Rectal smooth muscle tissue (tissue), 1 donor: ENCODE measurements around the gene CFC1.
"Not testable (repeated sequence)": the region's sequence is repeated elsewhere in the genome, so short reads cannot be mapped to it uniquely, and the experiment has no call there.

Experiments
- H3K27ac ChIP-seq: one replicate; pipeline ENCODE4 v1.7.0; 2013; ENCODE audit warnings: low read depth, low read length, inconsistent platforms
- H3K27me3 ChIP-seq: one replicate; pipeline ENCODE4 v1.7.0; 2013; ENCODE audit warnings: low read length; ENCODE audit not compliant: control insufficient read depth, insufficient read depth
- H3K36me3 ChIP-seq: one replicate; pipeline ENCODE4 v1.7.0; 2013; ENCODE audit warnings: low read length; ENCODE audit not compliant: control insufficient read depth, insufficient read depth
- H3K4me1 ChIP-seq: one replicate; pipeline ENCODE4 v1.7.0; 2013; ENCODE audit warnings: low read length; ENCODE audit not compliant: control insufficient read depth, insufficient read depth
- H3K4me3 ChIP-seq: one replicate; pipeline ENCODE4 v1.7.0; 2013; ENCODE audit warnings: low read length
- H3K9ac ChIP-seq: one replicate; pipeline ENCODE4 v1.7.0; 2013; ENCODE audit warnings: low read length

Gene CFC1

DNA sequence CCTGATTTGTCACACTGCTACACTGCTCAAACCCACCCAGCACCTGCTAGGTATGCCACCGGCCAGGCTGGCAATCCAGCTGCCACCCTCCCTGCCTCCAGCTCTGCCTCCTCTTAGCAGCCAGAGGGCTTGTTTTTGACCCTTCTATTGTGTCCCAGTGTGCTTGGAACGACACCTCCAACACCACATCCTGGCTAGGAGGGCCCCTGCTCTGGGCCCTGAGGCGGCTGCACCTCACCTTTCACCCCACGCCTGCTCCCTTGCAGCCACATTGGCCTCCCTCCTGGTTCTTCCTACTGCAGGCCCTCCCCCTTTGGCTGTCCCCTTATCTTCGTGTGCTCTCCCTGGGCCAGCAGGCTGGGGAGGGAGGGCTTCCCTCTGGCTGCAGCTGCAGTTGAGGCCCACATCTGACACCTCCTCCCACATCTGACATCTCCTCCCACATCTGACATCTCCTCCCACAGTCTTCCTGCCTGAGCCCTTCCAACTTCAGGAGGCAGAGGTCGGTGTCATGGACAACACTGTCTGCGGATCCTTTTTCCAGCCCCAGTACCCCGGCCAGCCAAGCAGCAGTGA, 23.1 kb downstream of the CFC1 start:
- not testable (repeated sequence) for H3K27me3 ChIP-seq, H3K27ac ChIP-seq, H3K4me3 ChIP-seq, H3K36me3 ChIP-seq, H3K4me1 ChIP-seq, H3K9ac ChIP-seq

DNA sequence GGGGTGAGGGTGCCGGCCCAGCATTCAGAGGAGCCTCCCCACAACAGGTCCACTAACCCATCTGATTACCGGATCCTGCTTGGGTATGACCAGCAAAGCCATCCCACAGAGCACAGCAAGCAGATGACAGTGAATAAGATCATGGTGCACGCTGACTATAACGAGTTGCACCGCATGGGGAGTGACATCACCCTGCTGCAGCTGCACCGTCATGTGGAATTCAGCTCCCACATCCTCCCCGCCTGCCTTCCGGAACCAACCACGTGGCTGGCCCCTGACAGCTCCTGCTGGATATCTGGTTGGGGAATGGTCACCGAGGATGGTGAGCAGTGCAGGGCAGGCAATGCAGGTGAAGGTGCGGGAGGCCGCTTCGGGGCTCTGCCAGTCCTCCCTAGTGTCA, 25.1 kb downstream of the CFC1 start:
- H3K4me3 ChIP-seq, H3K9ac ChIP-seq, H3K27me3 ChIP-seq, H3K27ac ChIP-seq, H3K36me3 ChIP-seq, H3K4me1 ChIP-seq: not testable (repeated sequence)

GRCh38 chr2:130571929-130572328, 27.4 kb downstream of the CFC1 start:
- H3K4me1 ChIP-seq, H3K4me3 ChIP-seq, H3K27me3 ChIP-seq, H3K9ac ChIP-seq, H3K36me3 ChIP-seq, H3K27ac ChIP-seq: not testable (repeated sequence)

DNA sequence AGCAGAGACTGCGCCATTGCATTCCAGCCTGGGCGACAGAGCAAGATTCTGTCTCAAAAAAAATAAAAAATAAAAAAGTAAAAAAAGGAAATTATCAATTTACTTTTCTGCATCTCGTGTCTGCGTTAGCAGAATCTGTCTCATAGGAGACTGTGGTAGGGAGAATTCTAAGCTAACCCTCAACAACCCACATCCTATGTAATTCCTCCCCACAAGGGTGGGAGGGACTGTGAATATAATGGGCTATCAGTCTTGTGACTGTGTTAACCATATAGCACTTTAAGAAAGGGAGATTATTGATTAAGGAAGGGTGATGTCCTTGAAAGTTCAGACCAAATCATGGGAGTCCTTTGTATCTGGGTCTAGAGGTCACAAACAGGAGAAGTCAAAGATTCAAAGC, 33.2 kb downstream of the CFC1 start:
- not testable (repeated sequence) for H3K27ac ChIP-seq, H3K36me3 ChIP-seq, H3K4me3 ChIP-seq, H3K27me3 ChIP-seq, H3K4me1 ChIP-seq, H3K9ac ChIP-seq

DNA sequence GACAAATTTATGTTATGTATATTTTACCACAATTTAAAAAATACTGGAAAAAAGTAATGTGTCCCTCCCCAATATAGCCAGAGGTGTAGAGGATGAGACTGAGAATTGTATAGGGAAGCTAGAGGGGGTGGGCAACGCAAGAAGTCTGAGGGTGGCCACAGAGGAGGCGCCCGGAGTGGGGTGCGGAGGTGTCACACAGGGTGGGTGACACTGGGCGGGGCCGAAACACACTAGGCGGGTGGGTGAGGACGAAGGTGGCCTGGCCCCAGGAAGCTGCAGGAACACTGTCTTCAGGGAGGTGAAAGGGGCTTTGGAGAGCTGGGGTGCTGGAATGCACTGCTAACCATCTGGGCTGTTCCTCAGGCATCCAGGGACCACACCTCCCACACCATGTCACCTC, 42.9 kb downstream of the CFC1 start:
- H3K4me1 ChIP-seq, H3K27ac ChIP-seq, H3K4me3 ChIP-seq, H3K36me3 ChIP-seq, H3K27me3 ChIP-seq, H3K9ac ChIP-seq: not testable (repeated sequence)

DNA sequence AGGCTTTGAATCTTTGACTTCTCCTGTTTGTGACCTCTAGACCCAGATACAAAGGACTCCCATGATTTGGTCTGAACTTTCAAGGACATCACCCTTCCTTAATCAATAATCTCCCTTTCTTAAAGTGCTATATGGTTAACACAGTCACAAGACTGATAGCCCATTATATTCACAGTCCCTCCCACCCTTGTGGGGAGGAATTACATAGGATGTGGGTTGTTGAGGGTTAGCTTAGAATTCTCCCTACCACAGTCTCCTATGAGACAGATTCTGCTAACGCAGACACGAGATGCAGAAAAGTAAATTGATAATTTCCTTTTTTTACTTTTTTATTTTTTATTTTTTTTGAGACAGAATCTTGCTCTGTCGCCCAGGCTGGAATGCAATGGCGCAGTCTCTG, 45.2 kb downstream of the CFC1 start:
- H3K4me1 ChIP-seq, H3K36me3 ChIP-seq, H3K27me3 ChIP-seq, H3K4me3 ChIP-seq, H3K27ac ChIP-seq, H3K9ac ChIP-seq: not testable (repeated sequence)

DNA sequence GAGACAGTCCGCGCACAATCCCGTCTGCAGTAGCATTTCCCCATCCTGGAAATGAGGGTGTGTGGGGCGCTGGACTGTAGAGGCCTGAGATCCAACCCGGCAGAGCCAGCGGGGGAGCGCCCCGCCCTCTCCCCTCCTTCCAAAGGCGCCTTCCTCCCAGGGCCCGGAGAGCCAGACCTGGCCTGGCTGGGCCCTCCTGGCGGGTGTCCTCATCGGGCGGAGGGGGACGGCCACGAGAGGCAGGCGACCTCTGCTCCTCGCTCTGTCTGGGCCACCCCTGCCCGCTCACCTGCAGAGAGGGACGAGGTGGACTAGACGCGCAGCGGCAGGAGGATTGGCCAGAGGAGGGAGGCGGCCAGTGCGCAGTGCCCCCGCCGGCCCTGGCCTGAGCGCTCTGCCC, 49.9 kb downstream of the CFC1 start:
- H3K9ac ChIP-seq, H3K4me3 ChIP-seq, H3K27me3 ChIP-seq, H3K27ac ChIP-seq, H3K4me1 ChIP-seq, H3K36me3 ChIP-seq: not testable (repeated sequence)

- H3K9ac ChIP-seq, H3K4me3 ChIP-seq, H3K36me3 ChIP-seq, H3K27me3 ChIP-seq, H3K27ac ChIP-seq, H3K4me1 ChIP-seq: not testable (repeated sequence)
These were observed 51.0 kb downstream of the CFC1 start for GRCh38 chr2:130548418-130548817.

GRCh38 chr2:130544978-130545377, 54.4 kb downstream of the CFC1 start:
- not testable (repeated sequence) for H3K27me3 ChIP-seq, H3K27ac ChIP-seq, H3K36me3 ChIP-seq, H3K4me3 ChIP-seq, H3K9ac ChIP-seq, H3K4me1 ChIP-seq

DNA sequence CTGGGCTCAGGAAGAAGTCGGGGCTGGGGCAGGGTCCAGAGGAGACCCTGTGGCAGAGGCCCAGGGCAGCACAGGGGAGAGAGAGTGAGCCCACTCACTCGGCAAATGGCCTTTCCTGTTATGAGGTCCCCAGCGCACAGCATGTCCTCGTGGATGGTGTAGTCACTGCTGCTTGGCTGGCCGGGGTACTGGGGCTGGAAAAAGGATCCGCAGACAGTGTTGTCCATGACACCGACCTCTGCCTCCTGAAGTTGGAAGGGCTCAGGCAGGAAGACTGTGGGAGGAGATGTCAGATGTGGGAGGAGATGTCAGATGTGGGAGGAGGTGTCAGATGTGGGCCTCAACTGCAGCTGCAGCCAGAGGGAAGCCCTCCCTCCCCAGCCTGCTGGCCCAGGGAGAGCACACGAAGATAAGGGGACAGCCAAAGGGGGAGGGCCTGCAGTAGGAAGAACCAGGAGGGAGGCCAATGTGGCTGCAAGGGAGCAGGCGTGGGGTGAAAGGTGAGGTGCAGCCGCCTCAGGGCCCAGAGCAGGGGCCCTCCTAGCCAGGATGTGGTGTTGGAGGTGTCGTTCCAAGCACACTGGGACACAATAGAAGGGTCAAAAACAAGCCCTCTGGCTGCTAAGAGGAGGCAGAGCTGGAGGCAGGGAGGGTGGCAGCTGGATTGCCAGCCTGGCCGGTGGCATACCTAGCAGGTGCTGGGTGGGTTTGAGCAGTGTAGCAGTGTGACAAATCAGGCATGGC, 55.4 kb downstream of the CFC1 start:
- H3K27me3 ChIP-seq, H3K27ac ChIP-seq, H3K36me3 ChIP-seq, H3K4me3 ChIP-seq, H3K4me1 ChIP-seq, H3K9ac ChIP-seq: not testable (repeated sequence)

- H3K27ac ChIP-seq = not testable (repeated sequence)
These were observed 56.6 kb downstream of the CFC1 start for GRCh38 chr2:130542789-130543188.

More at GRCh38 chr2:130542789-130543188, 56.6 kb downstream of the CFC1 start:
- not testable (repeated sequence) for H3K36me3 ChIP-seq, H3K4me1 ChIP-seq, H3K9ac ChIP-seq, H3K27me3 ChIP-seq, H3K4me3 ChIP-seq
